ENCODE measurements around the gene RPL23. TPM values are rescaled to one million over a fixed set of nuclear protein-coding genes. Genes with fewer than 3 reads are reported as not detected.
A peak's percentile ranks its signal among the peaks of the same experiment; 100 is the strongest.

The RPL23 gene
- total and polyA plus RNA-seq, 9 of the 15 experiments (the other 6 are each of a cell fraction or from before 2014, with no cell fraction given): 1,745 to 3,667 (median 3,096) TPM

DNA sequence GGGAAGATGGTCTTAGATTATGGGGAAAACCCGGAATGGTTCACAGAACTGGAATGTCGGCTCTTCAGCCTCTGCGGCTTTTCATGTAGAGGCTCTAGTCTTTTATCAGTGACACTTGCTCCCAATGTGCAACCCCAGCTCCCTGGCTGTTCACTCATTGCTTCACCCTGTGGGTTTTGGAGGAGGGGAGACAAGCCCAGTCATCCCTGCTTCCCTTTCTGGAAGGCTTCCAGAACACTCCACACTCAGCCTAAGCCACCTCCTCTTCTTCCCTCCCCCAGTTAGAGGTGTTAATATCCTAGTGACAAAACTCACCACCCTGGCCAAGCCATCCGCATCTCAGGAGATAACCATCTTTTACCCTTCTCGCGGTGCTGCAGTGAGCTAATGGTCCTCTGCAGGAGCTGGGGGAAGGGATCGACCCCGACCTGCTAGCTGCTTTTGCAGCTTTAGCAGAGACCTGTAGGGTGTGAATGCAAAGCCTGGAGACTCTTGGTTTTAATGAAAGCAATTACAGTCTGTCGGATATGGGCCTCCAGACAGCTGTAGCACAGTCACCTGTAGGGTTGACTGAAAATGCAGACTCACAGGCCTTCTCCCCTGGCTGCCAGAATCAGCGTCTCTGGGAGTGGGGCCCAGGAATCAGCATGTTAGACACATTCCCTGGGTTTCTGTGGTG lies 47.6 kb upstream of the RPL23 start (continued):
- TF ChIP-seq, protein P1, sequence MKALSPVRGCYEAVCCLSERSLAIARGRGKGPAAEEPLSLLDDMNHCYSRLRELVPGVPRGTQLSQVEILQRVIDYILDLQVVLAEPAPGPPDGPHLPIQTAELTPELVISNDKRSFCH (CRISPR knock-in tag; IDR thresholded peaks at IDR 0.05): no peak
- TF ChIP-seq, protein P1 (tag; IDR thresholded peaks at IDR 0.05): 0 out of 2 replicates have a peak, but pooled peaks have one; percentile 38
- TF ChIP-seq GTF2F1 (IDR thresholded peaks at IDR 0.05; ENCODE audit: low read depth, low read length): no peak
- peak; percentile 71 for TF ChIP-seq XRCC5 (IDR thresholded peaks at IDR 0.05; ENCODE audit: low read depth, low read length)
- TF ChIP-seq RBBP5 (IDR thresholded peaks at IDR 0.05; ENCODE audit: borderline replicate concordance, insufficient read depth, low read length, poor library complexity, severe bottlenecking): peak; percentile 12
- TF ChIP-seq KDM1A (IDR thresholded peaks at IDR 0.05): peak; percentile 7 to 80; a peak in 3 of 4 replicates
- no peak for TF ChIP-seq MCM3 (IDR thresholded peaks at IDR 0.05)
- no peak for TF ChIP-seq HCFC1 (IDR thresholded peaks at IDR 0.05; ENCODE audit: low read depth, low read length)
- TF ChIP-seq CBFA2T2 (conservative IDR thresholded peaks at IDR 0.05): peak; percentile 31; the same call in 1 of the 2 replicates
- TF ChIP-seq, protein P2, sequence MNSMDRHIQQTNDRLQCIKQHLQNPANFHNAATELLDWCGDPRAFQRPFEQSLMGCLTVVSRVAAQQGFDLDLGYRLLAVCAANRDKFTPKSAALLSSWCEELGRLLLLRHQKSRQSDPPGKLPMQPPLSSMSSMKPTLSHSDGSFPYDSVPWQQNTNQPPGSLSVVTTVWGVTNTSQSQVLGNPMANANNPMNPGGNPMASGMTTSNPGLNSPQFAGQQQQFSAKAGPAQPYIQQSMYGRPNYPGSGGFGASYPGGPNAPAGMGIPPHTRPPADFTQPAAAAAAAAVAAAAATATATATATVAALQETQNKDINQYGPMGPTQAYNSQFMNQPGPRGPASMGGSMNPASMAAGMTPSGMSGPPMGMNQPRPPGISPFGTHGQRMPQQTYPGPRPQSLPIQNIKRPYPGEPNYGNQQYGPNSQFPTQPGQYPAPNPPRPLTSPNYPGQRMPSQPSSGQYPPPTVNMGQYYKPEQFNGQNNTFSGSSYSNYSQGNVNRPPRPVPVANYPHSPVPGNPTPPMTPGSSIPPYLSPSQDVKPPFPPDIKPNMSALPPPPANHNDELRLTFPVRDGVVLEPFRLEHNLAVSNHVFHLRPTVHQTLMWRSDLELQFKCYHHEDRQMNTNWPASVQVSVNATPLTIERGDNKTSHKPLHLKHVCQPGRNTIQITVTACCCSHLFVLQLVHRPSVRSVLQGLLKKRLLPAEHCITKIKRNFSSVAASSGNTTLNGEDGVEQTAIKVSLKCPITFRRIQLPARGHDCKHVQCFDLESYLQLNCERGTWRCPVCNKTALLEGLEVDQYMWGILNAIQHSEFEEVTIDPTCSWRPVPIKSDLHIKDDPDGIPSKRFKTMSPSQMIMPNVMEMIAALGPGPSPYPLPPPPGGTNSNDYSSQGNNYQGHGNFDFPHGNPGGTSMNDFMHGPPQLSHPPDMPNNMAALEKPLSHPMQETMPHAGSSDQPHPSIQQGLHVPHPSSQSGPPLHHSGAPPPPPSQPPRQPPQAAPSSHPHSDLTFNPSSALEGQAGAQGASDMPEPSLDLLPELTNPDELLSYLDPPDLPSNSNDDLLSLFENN (IDR thresholded peaks at IDR 0.05; ENCODE audit: low read depth in 2 of 2, low read length in 2 of 2): no peak
- TF ChIP-seq ZBTB7A (IDR thresholded peaks at IDR 0.05; ENCODE audit: borderline replicate concordance, control insufficient read depth, low read depth, low read length): no peak
- TF ChIP-seq SMAD1 (IDR thresholded peaks at IDR 0.05; ENCODE audit: low read depth, low read length, partially characterized antibody): peak; percentile 30
- no peak for TF ChIP-seq ETV6 (IDR thresholded peaks at IDR 0.05; ENCODE audit: borderline replicate concordance in 1 of 2, low read depth in 2 of 2, low read length in 1 of 2)
- TF ChIP-seq ETV6 (CRISPR knock-in tag; IDR thresholded peaks at IDR 0.05; ENCODE audit: borderline replicate concordance): no peak
- TF ChIP-seq ZNF583 (CRISPR knock-in tag; IDR thresholded peaks at IDR 0.05): no peak
- peak; percentile 84 for TF ChIP-seq CEBPG (CRISPR knock-in tag; IDR thresholded peaks at IDR 0.05)
- TF ChIP-seq CEBPG (tag; conservative IDR thresholded peaks at IDR 0.05 in 1 of 2, IDR thresholded peaks at IDR 0.05 in 1 of 2): peak; percentile 95
- TF ChIP-seq NR2C2 (CRISPR knock-in tag; IDR thresholded peaks at IDR 0.05): no peak
- TF ChIP-seq NR2C2 (tag; IDR thresholded peaks at IDR 0.05): peak; percentile 62; the same call in 1 of the 2 replicates
- no peak for TF ChIP-seq ZNF354B (CRISPR knock-in tag; IDR thresholded peaks at IDR 0.05)
- no peak for TF ChIP-seq TAF1 (IDR thresholded peaks at IDR 0.05; ENCODE audit: control insufficient read depth, extremely low read depth, insufficient read depth, low read length, severe bottlenecking)
- TF ChIP-seq TBP (optimal IDR thresholded peaks at IDR 0.05; ENCODE audit: low read depth, low read length): no peak
- no peak for TF ChIP-seq SIN3B (IDR thresholded peaks at IDR 0.05; ENCODE audit: low read depth)
